HG02763 (cell line): ENCODE data around the gene CARS2.
A peak's percentile ranks its signal among the peaks of the same experiment; 100 is the strongest.
"Not testable (repeated sequence)": the region's sequence is repeated elsewhere in the genome, so short reads cannot be mapped to it uniquely, and the experiment has no call there.

Experiments used
- ATAC-seq: cut with Tn5 transposase; IDR thresholded peaks from one replicate; pipeline ENCODE4 v1.9.1; 2021; ENCODE audit warnings: mild to moderate bottlenecking, moderate library complexity; ENCODE audit not compliant: unreplicated experiment

Gene CARS2

DNA sequence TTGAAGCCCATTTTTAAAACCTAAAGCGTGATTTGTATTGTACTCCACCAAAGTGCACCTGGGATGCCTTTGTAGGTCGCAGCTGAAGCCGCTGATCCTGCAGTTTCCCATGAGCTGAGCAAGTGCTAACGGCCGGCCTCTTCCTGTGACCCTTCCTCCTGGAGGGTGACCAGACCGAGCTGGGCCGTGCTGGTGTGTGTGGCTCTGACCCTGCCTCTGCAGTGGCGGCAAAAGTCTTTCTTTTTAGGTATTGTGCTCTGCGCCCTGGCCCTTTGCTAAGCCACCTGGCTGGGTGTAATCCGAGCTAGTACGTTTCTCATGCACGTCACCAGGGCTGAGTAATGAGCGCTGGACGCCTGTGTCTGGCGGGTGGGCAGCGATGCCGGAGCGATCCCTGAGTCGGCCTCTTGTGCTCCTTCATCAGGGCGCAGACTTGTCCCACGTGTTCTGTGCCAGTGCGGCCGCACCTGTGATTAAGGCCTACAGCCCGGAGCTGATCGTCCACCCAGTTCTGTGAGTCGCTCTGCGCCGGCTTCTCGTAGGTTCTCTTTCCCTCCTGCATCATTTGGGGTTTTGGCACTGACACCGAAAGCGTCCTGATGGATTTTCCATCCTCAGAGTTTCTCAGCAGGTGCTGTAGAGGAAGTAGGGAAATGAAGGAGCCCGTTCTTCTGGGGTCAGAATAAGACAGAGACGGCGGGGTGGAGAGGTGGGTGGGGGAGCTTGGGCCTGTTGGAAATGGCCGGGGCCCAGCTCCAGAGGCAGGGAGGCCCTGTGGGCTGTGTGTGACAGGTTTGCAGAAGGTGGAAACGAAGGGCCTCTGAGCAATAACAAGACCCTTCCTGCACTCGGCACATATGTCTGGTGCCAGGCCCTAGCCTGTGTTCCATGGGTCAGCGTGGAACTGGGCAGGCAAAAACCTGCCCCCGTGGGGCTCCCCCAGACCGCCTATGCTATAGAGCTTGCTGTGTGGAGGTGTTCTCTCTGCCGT, 80.9 kb downstream of the CARS2 start:
- no peak for ATAC-seq

GRCh38 chr13:110620596-110620995, 85.3 kb downstream of the CARS2 start:
- no peak for ATAC-seq

GRCh38 chr13:110618780-110619179, 87.1 kb downstream of the CARS2 start:
- ATAC-seq = no peak

GRCh38 chr13:110618167-110618566, 87.7 kb downstream of the CARS2 start:
- ATAC-seq = no peak

DNA sequence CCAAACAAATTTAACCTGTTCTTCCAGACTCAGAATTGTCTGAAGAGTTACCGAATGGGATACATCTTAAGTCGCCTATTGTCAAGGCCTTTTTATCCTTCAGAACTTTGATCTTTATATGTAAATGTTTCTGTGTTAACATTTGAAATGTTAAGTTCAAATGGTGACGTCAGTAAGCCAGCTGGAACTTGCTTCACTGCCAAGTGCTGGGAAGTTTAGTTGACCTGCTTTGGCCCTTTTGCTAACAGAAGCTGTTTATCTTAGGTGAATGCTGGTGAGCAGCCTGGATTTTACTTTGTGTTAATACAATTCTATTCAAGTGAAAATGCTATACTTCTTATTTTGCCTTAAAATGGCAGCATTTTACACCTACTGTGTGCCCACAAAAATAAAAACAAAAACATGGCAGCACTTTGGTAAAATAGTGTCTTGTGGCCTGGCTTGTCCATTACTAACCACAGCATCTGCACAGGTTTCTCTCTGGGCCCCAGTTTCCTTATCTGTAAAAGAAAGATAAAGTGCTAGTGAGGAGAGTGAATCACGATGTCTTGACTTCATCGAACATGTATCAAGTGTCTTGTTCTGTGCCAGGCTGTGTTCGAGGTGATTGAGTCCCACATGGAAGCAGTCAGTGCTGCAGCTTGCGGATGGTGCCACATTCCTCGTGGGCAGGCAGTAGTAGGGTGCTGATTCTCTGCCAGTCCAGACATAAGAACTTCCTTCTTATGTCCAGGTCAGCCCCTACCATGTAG, 88.4 kb downstream of the CARS2 start:
- ATAC-seq = no peak

GRCh38 chr13:110616103-110617101, 89.5 kb downstream of the CARS2 start:
- peak; percentile 48 for ATAC-seq

GRCh38 chr13:110615322-110616102, 90.4 kb downstream of the CARS2 start, which contains the start of gene NAXD:
Gene NAXD, plus strand, starts transcription at chr13:110615545. Its CDS starts 57 bp downstream, at chr13:110615602.
- ATAC-seq = peak; percentile 73

DNA sequence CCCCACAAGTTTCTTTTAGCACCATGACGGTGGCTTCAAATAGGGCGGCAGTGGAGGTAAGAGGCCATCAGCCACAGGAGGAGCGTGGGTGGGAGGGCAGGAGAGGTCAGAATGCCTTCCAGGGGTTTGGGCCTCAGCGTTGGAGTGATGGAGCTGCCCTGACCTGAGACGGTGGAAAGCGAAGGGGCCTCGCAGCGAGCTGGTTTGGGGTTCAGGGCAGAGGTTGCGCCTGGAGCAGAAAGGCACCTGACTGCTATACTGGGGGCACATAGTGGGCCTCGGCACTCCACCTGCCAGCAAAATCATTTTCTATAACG, 91.0 kb downstream of the CARS2 start:
- no peak for ATAC-seq

GRCh38 chr13:110610955-110611595, 94.8 kb downstream of the CARS2 start:
- peak; percentile 41 for ATAC-seq

- no peak for ATAC-seq
Measured at GRCh38 chr13:110607675-110608224, 98.2 kb downstream of the CARS2 start.

- ATAC-seq = not testable (repeated sequence)
Measured at GRCh38 chr13:110606281-110606680, 99.6 kb downstream of the CARS2 start.

DNA sequence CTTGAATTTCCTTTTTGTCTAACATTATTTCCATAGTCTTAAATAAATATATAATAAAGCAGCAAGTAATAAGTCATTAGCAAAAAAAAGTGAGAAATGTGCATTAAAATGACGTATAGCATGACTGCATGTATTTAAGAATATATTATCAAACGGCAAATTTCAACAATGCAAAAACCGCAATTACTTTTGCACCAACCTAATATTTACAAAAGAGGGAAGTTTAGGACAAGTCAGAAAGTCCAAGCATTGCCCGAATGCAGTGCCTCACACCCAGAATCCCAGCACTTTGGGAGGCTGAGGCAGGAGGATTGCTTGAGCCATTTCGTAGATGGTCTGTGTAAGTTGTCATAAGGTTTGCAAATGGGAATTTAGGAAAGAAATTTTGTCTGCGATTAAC, 100.8 kb downstream of the CARS2 start:
- no peak for ATAC-seq

DNA sequence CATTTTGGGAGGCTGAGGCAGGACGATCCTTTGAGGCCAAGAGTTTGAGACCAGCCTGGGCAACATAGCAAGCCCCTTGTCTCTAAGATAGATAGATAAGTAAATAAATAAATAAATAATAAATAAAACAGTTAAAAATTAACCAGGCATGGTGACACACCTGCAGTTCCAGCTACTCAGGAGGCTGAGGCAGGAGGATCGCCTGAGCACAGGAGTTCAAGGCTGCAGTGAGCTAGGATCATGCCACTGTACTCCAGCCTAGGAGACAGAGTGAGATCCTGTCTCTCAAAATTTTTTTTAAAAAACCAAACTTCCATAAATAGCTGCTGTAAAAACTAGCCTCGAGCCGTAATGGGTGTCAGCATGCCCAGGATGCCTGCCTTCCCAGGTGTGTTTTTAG, 104.9 kb downstream of the CARS2 start:
- ATAC-seq = no peak

- ATAC-seq = no peak
Measured at GRCh38 chr13:110600261-110600819, 105.6 kb downstream of the CARS2 start.

DNA sequence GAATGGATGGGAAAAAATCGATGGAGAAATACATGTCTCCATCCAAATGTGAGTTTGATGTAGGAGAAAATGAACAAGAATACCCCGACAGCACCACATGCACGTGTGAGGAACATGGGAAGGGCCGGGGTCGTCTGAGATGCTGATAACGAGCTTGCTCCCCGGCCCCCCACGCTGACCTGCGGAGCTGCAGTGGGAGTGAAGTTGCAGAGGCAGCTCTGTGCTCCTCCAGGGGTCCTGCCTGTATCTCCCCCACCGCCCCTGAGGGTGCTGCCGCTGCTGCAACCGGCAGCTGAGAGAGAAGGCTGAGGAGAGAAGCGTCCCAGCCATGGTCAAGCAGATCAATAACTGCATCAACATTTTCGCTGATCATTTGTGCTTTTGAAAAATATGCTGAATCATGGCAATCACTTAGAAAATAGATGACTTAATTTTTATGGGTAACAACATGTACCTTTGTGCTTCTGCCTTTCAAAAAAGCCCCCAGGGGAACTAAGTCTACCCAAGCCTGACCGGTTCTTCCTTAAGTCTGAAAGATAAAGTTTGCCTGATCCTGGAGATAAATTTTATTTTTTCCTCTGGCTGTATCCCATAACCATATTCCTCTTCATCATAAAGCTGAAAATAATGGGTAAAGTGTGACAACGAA, 108.8 kb downstream of the CARS2 start:
- ATAC-seq = no peak

- no peak for ATAC-seq
Measured at GRCh38 chr13:110593430-110594130, 112.3 kb downstream of the CARS2 start.

DNA sequence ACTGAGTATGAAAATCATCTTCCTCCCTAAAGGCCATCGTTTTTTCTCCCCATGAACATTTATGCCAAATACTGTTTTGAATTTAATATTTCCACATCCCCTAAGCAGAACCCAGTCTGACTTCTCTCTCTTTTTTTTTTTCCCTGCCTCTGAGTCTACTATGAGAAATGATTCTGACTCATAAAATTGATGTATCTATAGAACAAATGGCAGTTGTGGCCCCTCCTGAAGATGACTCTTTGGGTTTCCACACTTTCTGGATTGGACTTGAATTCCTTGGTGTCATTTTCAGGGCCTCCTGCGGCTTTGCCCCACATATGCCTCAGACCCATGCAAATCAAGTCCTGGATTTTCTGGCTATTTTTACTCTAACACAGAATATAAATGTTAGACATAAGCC, 113.3 kb downstream of the CARS2 start:
- no peak for ATAC-seq
